Liver (tissue), 9 donors: ENCODE results near the gene HNRNPH3. TPM values are rescaled to one million over a fixed set of nuclear protein-coding genes. Genes with fewer than 3 reads are reported as not detected.

Source experiments
- DNase-seq: peaks from one replicate; pipeline ENCODE4 v3.0.0-alpha.2; 2017; ENCODE audit warnings: low spot score
- H3K27ac ChIP-seq, 2 donors: one replicate each; pipeline ENCODE4 v1.7.0; 2013; ENCODE audit warnings: inconsistent platforms in 2 of 2, low read length in 2 of 2, control low read depth in 1 of 2, low read depth in 1 of 2, mild to moderate bottlenecking in 1 of 2
- H3K27me3 ChIP-seq, 4 donors: one replicate each; pipeline versions ENCODE4 v1.6.1 to v1.7.0; 2013; ENCODE audit warnings: low read length in 3 of 4, inconsistent platforms in 1 of 4, mild to moderate bottlenecking in 1 of 4, moderate library complexity in 1 of 4; ENCODE audit not compliant: control insufficient read depth in 4 of 4, insufficient read depth in 4 of 4
- H3K36me3 ChIP-seq, 4 donors: one replicate each; pipeline versions ENCODE4 v1.6.1 to v1.7.0; 2013; ENCODE audit warnings: low read length in 3 of 4, mild to moderate bottlenecking in 3 of 4, low read depth in 1 of 4, moderate library complexity in 1 of 4; ENCODE audit not compliant: control insufficient read depth in 4 of 4, insufficient read depth in 3 of 4
- H3K4me1 ChIP-seq, 4 donors: one replicate each; pipeline versions ENCODE4 v1.6.1 to v1.7.0; 2013; ENCODE audit warnings: low read length in 3 of 4, mild to moderate bottlenecking in 3 of 4, moderate library complexity in 1 of 4; ENCODE audit not compliant: control insufficient read depth in 4 of 4, insufficient read depth in 4 of 4
- H3K4me3 ChIP-seq, 3 donors: one replicate each; pipeline versions ENCODE4 v1.6.1 to v1.7.0; 2013; ENCODE audit warnings: low read length in 3 of 3, control low read depth in 1 of 3, low read depth in 1 of 3, mild to moderate bottlenecking in 1 of 3
- H3K9ac ChIP-seq, 2 donors: one replicate each; pipeline ENCODE4 v1.7.0; 2013; ENCODE audit warnings: low read length in 2 of 2, mild to moderate bottlenecking in 2 of 2, moderate library complexity in 2 of 2, control low read depth in 1 of 2, low read depth in 1 of 2
- H3K9me3 ChIP-seq, 4 donors: one replicate each; pipeline versions ENCODE4 v1.6.1 to v1.7.0; 2013; ENCODE audit warnings: low read length in 3 of 4; ENCODE audit not compliant: control insufficient read depth in 4 of 4
- ATF3 ChIP-seq: IDR thresholded peaks from 2 replicates; pipeline ENCODE4 v1.6.1; 2016; ENCODE audit warnings: antibody characterized with exemption
- EGR1 ChIP-seq, 2 donors: IDR thresholded peaks; 2 replicates each; pipeline ENCODE4 v1.6.1; 2016 to 2018; ENCODE audit warnings: antibody characterized with exemption in 2 of 2, low read depth in 2 of 2
- FOXA1 ChIP-seq: IDR thresholded peaks from 2 replicates; pipeline ENCODE4 v1.6.1; 2016; ENCODE audit warnings: antibody characterized with exemption
- FOXA2 ChIP-seq: IDR thresholded peaks from 2 replicates; pipeline ENCODE4 v1.6.1; 2016; ENCODE audit warnings: antibody characterized with exemption
- GABPA ChIP-seq, 2 donors: IDR thresholded peaks in 1 of 2; conservative IDR thresholded peaks in 1 of 2; 2 replicates each; pipeline ENCODE4 v1.6.1; 2016; ENCODE audit warnings: antibody characterized with exemption in 2 of 2, mild to moderate bottlenecking in 1 of 2, moderate library complexity in 1 of 2
- HNF4A ChIP-seq, 2 donors: conservative IDR thresholded peaks; 2 replicates each; pipeline ENCODE4 v1.6.1; 2016; ENCODE audit warnings: antibody characterized with exemption in 2 of 2, mild to moderate bottlenecking in 2 of 2
- HNF4G ChIP-seq: IDR thresholded peaks from 2 replicates; pipeline ENCODE4 v1.6.1; 2016; ENCODE audit warnings: antibody characterized with exemption
- JUND ChIP-seq, 2 donors: IDR thresholded peaks; 2 replicates each; pipeline ENCODE4 v1.6.1; 2016; ENCODE audit warnings: antibody characterized with exemption in 2 of 2
- MAX ChIP-seq: IDR thresholded peaks from 2 replicates; pipeline ENCODE4 v1.6.1; 2016; ENCODE audit warnings: antibody characterized with exemption
- NR2F2 ChIP-seq: IDR thresholded peaks from 2 replicates; pipeline ENCODE4 v1.6.1; 2016; ENCODE audit warnings: antibody characterized with exemption
- RAD21 ChIP-seq, 2 donors: IDR thresholded peaks; 2 replicates each; pipeline ENCODE4 v1.6.1; 2016; ENCODE audit warnings: antibody characterized with exemption in 2 of 2, mild to moderate bottlenecking in 2 of 2
- RXRA ChIP-seq, 2 donors: IDR thresholded peaks; 2 replicates each; pipeline ENCODE4 v1.6.1; 2017 to 2018; ENCODE audit warnings: antibody characterized with exemption in 2 of 2, mild to moderate bottlenecking in 1 of 2
- SP1 ChIP-seq: IDR thresholded peaks from 2 replicates; pipeline ENCODE4 v1.6.1; 2018; ENCODE audit warnings: antibody characterized with exemption, mild to moderate bottlenecking
- TAF1 ChIP-seq: conservative IDR thresholded peaks from 2 replicates; pipeline ENCODE4 v1.6.1; 2016; ENCODE audit warnings: antibody characterized with exemption, mild to moderate bottlenecking
- YY1 ChIP-seq: IDR thresholded peaks from 2 replicates; pipeline ENCODE4 v1.6.1; 2016; ENCODE audit warnings: antibody characterized with exemption, mild to moderate bottlenecking
- WGBS: extraction: QIAGEN DNeasy Blood & Tissue Kit; methylation state at CpG from one replicate; pipeline ENCODE4 v1.1.7; 2013; 5-methylcytosine and 5-hydroxymethylcytosine counted together
- polyA plus RNA-seq, 2 donors: library from polyadenylated mRNA; stranded (reverse) in 1 of 2; unstranded in 1 of 2; fragments of 200-250 nt in 1 of 2; fragments of >200 nt in 1 of 2; fragmentation: Nextera tagmentation in 1 of 2; extraction: Ambion mirVana in 1 of 2; gene quantifications; one replicate each; pipeline versions ENCODE4 v1.2.1 to v1.2.3, GENCODE V29; 2013 to 2015
- total RNA-seq, 2 donors: library from RNA; depleted of rRNA; stranded (reverse); fragments of >200 nt; gene quantifications; one replicate each; pipeline ENCODE4 v1.2.3, GENCODE V29; 2014
- TF ChIP-seq, protein P1 (sequence below): IDR thresholded peaks from 2 replicates; pipeline ENCODE4 v1.6.1; 2016; ENCODE audit warnings: antibody characterized with exemption
- TF ChIP-seq, protein P2 (sequence below): IDR thresholded peaks from 2 replicates; pipeline ENCODE4 v1.6.1; 2016; ENCODE audit warnings: antibody characterized with exemption, mild to moderate bottlenecking
- TF ChIP-seq, protein P3 (sequence below): fragments of 150-350 bp; IDR thresholded peaks from 2 replicates; pipeline ENCODE4 v1.5.1; 2017; ENCODE audit warnings: improper control_type of control experiment, low read depth, low read length; ENCODE audit not compliant: missing input control
- donor health status: healthy.
- donor health status: healthy.
- donor health status: healthy.
- donor health status: healthy.
- donor health status: healthy.

HNRNPH3 gene
- total and polyA plus RNA-seq, 4 donors = 18.2 to 38.4 (median 28.6) TPM

DNA sequence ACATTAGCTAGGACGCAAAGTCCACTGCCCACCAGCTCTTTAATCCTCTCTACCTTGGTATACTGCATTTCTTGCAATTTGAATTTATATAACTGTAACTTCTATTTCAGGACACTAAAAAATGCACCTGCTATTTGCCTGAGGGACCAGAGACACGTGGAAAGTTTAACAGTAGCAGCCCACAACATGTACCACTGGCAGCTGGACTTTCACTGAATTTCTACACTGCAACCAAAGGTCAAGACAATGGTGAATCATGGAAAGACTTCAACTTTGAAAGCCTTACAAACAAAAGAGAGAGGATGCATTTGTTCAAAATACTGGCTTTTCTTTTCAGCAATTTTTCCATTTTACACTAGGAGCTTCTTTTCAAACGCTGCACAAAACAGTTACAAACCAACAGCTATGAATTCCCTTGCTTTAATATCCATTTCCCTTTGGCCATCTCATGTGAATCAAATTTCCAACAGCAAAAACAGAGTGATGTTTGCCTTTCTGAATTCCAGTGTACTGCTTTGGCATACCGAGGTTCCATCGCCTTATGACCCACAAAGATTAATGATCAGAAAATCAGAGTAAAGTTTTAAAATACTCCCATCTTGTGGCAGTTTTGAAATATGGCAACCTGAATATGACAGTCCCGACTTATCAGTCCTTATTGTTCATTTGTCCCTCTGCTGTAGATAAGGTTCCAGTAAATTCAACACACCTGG, 29.9 kb upstream of the HNRNPH3 start:
- H3K4me1 ChIP-seq = peaks cover 9 to 46% (median 32%) of the 10 kb centered on the region in 4 donors
- H3K36me3 ChIP-seq = peaks cover 0 to 3% (median 1%) of the 10 kb centered on the region in 4 donors
- no peak overlapping the region for H3K4me3 ChIP-seq
- peak overlapping the region in 1 of 2 donors; percentile 19 for H3K9ac ChIP-seq
- TF ChIP-seq, protein P1, sequence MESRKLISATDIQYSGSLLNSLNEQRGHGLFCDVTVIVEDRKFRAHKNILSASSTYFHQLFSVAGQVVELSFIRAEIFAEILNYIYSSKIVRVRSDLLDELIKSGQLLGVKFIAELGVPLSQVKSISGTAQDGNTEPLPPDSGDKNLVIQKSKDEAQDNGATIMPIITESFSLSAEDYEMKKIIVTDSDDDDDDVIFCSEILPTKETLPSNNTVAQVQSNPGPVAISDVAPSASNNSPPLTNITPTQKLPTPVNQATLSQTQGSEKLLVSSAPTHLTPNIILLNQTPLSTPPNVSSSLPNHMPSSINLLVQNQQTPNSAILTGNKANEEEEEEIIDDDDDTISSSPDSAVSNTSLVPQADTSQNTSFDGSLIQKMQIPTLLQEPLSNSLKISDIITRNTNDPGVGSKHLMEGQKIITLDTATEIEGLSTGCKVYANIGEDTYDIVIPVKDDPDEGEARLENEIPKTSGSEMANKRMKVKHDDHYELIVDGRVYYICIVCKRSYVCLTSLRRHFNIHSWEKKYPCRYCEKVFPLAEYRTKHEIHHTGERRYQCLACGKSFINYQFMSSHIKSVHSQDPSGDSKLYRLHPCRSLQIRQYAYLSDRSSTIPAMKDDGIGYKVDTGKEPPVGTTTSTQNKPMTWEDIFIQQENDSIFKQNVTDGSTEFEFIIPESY = peak; percentile 10
- TF ChIP-seq FOXA2 (no peak), JUND (IDR thresholded peaks at IDR 0.05) (peak in 1 of 2 donors; percentile 77), MAX (peak; percentile 51), SP1 (peak; percentile 59), HNF4G (peak; percentile 44), HNF4A (conservative IDR thresholded peaks at IDR 0.05) (peak; percentile 84 to 91), TAF1 (no peak), RXRA (IDR thresholded peaks at IDR 0.05) (peak; percentile 51 to 71), RAD21 (IDR thresholded peaks at IDR 0.05) (peak; percentile 77 to 78), FOXA1 (no peak), GABPA (IDR thresholded peaks at IDR 0.05 in 1 of 2, conservative IDR thresholded peaks at IDR 0.05 in 1 of 2) (no peak), YY1 (no peak), ATF3 (peak; percentile 35), NR2F2 (peak; percentile 36), EGR1 (IDR thresholded peaks at IDR 0.05; ENCODE audit: low read depth in 2 of 2) (no peak)
- TF ChIP-seq, protein P2, sequence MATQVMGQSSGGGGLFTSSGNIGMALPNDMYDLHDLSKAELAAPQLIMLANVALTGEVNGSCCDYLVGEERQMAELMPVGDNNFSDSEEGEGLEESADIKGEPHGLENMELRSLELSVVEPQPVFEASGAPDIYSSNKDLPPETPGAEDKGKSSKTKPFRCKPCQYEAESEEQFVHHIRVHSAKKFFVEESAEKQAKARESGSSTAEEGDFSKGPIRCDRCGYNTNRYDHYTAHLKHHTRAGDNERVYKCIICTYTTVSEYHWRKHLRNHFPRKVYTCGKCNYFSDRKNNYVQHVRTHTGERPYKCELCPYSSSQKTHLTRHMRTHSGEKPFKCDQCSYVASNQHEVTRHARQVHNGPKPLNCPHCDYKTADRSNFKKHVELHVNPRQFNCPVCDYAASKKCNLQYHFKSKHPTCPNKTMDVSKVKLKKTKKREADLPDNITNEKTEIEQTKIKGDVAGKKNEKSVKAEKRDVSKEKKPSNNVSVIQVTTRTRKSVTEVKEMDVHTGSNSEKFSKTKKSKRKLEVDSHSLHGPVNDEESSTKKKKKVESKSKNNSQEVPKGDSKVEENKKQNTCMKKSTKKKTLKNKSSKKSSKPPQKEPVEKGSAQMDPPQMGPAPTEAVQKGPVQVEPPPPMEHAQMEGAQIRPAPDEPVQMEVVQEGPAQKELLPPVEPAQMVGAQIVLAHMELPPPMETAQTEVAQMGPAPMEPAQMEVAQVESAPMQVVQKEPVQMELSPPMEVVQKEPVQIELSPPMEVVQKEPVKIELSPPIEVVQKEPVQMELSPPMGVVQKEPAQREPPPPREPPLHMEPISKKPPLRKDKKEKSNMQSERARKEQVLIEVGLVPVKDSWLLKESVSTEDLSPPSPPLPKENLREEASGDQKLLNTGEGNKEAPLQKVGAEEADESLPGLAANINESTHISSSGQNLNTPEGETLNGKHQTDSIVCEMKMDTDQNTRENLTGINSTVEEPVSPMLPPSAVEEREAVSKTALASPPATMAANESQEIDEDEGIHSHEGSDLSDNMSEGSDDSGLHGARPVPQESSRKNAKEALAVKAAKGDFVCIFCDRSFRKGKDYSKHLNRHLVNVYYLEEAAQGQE = no peak
- TF ChIP-seq, protein P3, sequence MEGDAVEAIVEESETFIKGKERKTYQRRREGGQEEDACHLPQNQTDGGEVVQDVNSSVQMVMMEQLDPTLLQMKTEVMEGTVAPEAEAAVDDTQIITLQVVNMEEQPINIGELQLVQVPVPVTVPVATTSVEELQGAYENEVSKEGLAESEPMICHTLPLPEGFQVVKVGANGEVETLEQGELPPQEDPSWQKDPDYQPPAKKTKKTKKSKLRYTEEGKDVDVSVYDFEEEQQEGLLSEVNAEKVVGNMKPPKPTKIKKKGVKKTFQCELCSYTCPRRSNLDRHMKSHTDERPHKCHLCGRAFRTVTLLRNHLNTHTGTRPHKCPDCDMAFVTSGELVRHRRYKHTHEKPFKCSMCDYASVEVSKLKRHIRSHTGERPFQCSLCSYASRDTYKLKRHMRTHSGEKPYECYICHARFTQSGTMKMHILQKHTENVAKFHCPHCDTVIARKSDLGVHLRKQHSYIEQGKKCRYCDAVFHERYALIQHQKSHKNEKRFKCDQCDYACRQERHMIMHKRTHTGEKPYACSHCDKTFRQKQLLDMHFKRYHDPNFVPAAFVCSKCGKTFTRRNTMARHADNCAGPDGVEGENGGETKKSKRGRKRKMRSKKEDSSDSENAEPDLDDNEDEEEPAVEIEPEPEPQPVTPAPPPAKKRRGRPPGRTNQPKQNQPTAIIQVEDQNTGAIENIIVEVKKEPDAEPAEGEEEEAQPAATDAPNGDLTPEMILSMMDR = peak; percentile 59
- H3K27me3 ChIP-seq = no peaks in the 10 kb centered on the region
- H3K27ac ChIP-seq = peak overlapping the region; percentile 27 to 64
- no peak for DNase-seq
- 38% methylated on average over 6 of the region's 6 CpGs for WGBS
- H3K9me3 ChIP-seq = no peaks in the 10 kb centered on the region
